Measurements from ENCODE around the gene BORCS8.

DNA sequence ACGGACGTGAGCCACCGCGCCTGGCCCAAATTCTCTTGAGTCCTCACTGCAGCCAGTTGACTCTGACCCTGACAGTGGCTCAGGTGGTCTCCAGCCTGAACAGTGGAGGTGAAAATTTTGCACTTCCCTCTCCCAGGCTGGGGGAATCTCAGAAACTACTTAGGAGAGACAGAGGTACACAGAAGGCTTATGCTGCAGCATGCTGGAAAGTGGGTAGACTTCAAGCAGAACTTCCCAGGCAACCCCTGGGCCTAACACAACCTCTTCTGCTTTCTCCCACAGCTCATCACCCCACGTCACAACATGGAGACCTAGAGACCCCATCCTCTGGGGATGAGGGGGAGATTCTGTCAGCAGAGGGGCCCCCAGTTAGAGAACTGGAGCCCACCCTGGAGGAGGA, 34.3 kb upstream of the BORCS8 start:
- no peak for TF ChIP-seq CTCF (IDR thresholded peaks at IDR 0.05)
- no peak for TF ChIP-seq POLR2A (IDR thresholded peaks at IDR 0.05)

Data from thyroid gland (tissue), 4 donors.